AG09309 (cell line): Measurements from ENCODE around the gene MPP1.

ENCODE experiments used
- DNase-seq: peaks from one replicate; pipeline ENCODE4 v3.0.0-alpha.2; 2010; ENCODE audit warnings: low read depth
- H3K4me3 ChIP-seq: 2 replicates; pipeline ENCODE4 v1.5.1; 2011; ENCODE audit warnings: mild to moderate bottlenecking, low read depth, low read length, moderate library complexity; ENCODE audit not compliant: control insufficient read depth
- CTCF ChIP-seq: IDR thresholded peaks from 2 replicates; pipeline ENCODE4 v1.5.1; 2011; ENCODE audit warnings: mild to moderate bottlenecking, low read depth, low read length, inconsistent platforms; ENCODE audit not compliant: insufficient read depth, control insufficient read depth; ENCODE audit errors: missing control alignments

MPP1 gene

GRCh38 chrX:154775419-154776349 is 29.6 kb downstream of the MPP1 start:
- no peak for DNase-seq
- no peak for TF ChIP-seq CTCF

GRCh38 chrX:154774622-154775021 is 30.7 kb downstream of the MPP1 start:
- DNase-seq, result no peak
- no peak for TF ChIP-seq CTCF
- no peak overlapping the region for H3K4me3 ChIP-seq

More at GRCh38 chrX:154775419-154776349, 29.6 kb downstream of the MPP1 start:
- no peak overlapping the region for H3K4me3 ChIP-seq

GRCh38 chrX:154762537-154763296 is 42.6 kb downstream of the MPP1 start, which contains the start of gene DKC1:
Gene DKC1 (plus strand): TSS chrX:154762864. CDS start chrX:154762966, 102 bp downstream.
- peak; percentile 74 for DNase-seq
- H3K4me3 ChIP-seq, result peak within 1 kb of the TSS; percentile 67
- peak; percentile 3 for TF ChIP-seq CTCF

- TF ChIP-seq CTCF, result no peak
- H3K4me3 ChIP-seq, result peak overlapping the region; percentile 32
- no peak for DNase-seq
Observed at GRCh38 chrX:154761977-154762536, 43.2 kb downstream of the MPP1 start.

GRCh38 chrX:154758696-154759095 is 46.6 kb downstream of the MPP1 start:
- no peak for DNase-seq
- TF ChIP-seq CTCF, result no peak
- H3K4me3 ChIP-seq, result no peak overlapping the region

- TF ChIP-seq CTCF, result no peak
- no peak for DNase-seq
- H3K4me3 ChIP-seq, result no peak overlapping the region
Observed at GRCh38 chrX:154751669-154752271, 53.5 kb downstream of the MPP1 start.
